HG02840 (cell line): ENCODE data around the gene MEF2D.

Experiments used
- ATAC-seq: cut with Tn5 transposase; IDR thresholded peaks from one replicate; pipeline ENCODE4 v1.9.1; 2021; ENCODE audit warnings: mild to moderate bottlenecking, moderate library complexity, moderate number of reproducible peaks; ENCODE audit not compliant: unreplicated experiment, low FRiP score

The MEF2D gene

GRCh38 chr1:156502391-156502893 is 1.9 kb upstream of the MEF2D start:
- no peak for ATAC-seq

GRCh38 chr1:156500793-156501506 is 375 bp upstream of the MEF2D start:
- ATAC-seq, result peak; percentile 43

DNA sequence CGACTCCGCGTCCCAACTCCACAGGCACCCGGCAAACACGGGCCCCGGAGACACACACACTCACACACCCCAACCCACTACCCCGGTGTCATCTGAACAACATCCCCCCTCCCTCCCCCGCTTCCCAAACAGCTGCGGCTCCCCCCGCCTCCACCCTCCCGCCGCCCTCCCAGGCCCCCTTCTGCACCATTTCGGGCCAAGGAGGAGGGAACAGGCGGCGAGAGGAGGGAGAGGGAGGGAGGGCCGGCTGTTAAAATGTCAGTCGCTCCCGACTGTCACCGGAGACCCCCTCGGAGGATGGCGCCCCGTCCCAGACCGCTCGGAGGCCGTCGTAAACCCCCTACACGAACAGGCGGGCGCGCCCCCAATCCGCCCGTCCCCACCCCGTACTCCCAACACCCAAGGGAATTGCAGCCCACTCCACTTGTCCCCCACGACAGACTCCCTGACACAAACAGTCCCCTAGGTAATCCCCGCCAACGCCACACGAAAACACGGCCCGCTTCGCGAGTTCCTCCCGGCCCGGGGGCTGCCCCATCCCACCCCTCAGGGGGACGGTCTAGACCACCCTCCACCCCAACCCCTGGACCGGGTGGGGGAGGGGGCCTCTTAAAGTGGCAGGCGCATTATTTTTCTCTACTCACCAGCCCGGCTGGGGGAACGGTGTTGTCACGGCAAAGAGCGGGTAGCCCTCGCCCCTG is 583 bp downstream of the MEF2D start:
- peak; percentile 8 for ATAC-seq

GRCh38 chr1:156499194-156499841 is 1.3 kb downstream of the MEF2D start:
- ATAC-seq, result no peak

GRCh38 chr1:156498432-156499193 is 2.0 kb downstream of the MEF2D start:
- ATAC-seq, result no peak

DNA sequence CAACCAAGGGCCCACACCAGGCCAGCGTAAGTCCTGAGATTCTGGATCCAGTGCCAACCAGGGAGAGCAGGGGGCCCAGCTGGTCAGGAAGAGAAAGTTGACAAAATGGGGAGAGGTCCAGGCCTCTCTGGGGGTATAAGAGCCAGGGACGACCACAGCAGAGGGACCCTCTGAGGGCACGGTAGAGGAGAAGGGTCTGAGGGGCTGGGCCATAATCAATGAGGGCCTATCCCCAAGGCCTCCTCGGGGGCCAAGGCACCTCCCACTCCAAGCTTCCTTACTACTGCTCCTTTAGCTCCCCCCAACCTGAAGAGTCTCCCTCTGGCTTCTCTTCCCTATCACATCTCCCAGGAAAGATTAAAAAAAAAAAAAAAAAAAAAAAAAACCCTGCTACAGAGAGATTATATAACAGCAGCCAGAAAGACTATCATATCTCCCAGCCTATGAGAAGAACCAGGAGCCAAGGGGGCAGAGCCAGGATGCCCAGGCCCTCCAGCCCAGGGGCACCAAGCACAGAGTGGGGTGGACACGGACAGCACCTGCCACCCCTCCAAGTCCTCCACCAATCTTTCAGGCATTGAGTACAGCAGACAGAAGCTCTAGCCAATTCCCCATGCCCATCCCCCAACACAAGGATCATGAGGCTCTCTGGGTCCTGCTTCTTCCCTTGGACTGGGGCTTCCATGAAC is 2.7 kb downstream of the MEF2D start:
- no peak for ATAC-seq

DNA sequence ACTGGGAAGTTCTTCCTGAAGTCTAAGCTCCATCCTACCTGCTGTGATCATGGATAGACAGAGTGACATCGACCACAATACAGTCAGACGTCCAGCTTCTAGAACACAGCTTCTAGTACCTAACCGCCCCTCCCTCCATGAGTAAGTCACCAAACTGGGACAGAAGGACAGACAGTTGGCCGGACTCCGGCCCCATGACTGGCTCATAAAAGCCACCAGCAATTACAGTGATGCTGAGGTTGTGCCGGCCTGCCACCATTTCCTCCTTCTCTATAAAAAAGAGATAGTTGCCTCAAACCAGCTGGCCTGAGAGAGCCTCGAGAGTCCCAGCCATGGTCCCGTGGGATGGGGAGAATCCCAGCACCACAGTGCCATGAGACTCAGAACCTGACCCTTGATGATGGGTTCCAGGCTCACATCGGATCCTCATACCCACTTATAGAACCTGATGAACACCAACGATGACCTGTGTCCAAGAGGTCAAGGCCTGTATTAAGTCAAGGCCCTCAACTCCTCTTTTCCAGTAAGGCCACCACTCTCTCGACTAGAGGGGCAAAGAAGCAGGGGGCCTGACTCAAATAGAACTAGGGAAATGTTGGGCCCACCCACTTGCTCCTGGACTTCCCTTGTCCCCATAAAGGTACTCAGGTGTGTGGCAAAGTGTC is 3.4 kb downstream of the MEF2D start:
- no peak for ATAC-seq

DNA sequence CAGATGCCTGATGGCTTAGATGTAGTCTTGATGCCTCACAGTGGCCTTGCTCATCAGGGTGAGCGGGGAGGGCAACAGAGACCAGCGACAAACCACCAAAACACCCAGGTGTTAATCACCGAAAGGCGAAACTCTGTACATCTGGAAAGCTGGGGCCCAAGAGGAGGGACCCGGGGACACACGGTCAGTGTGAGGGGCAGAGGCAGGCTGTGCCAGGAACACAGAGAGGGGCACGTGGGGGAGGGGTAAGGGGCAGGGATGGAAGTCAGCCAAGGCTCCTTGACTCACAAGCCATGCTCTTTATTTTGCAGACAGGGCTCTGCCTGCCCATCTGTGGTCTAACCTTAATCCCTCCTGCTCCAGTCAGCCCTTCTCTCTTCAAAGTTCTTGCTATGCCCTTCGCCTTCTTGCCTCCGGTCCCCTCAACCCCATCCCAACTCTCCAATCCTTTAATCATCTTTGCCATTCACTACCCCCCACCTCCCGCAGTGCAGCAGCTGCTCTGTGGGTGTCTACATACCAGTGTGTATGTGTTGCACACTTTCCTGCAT is 4.3 kb downstream of the MEF2D start:
- ATAC-seq, result no peak

GRCh38 chr1:156495401-156496140 is 5.0 kb downstream of the MEF2D start:
- no peak for ATAC-seq

GRCh38 chr1:156494309-156494895 is 6.2 kb downstream of the MEF2D start:
- no peak for ATAC-seq

GRCh38 chr1:156493742-156494141 is 6.8 kb downstream of the MEF2D start:
- ATAC-seq, result no peak

GRCh38 chr1:156493154-156493631 is 7.4 kb downstream of the MEF2D start:
- no peak for ATAC-seq

GRCh38 chr1:156492591-156493080 is 7.9 kb downstream of the MEF2D start:
- ATAC-seq, result no peak

DNA sequence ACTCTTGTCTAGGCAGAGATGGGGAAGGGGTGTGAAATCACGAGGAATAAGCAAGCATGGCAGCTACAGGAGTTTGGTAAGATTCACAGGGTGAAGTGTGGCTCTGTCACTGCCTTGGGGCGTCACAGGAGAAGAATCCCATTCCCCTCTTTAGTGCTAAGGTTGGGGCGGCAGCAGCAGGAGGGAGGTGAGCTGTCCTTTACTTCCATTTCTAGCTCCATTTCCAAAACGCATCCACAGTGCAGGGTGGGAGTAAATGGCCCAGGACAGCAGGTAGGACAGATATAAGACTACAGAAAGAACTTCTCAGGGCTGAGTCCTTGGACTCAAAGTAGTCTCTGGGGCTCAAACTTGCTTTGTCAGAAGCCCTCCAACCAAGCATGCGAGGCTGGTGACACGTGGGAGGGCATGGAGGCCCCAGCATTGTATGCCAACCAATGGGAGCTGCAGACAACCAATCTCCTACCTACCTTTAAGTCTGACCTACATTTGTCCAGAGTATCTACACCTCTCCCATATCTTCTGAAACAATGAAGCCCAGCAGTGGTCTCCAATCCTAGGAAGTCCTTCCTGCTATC is 8.5 kb downstream of the MEF2D start:
- ATAC-seq, result no peak

- no peak for ATAC-seq
Observed at GRCh38 chr1:156491151-156491949, 9.2 kb downstream of the MEF2D start.

- ATAC-seq, result no peak
Observed at GRCh38 chr1:156490401-156491032, 10.1 kb downstream of the MEF2D start.
